Heart left ventricle (tissue), 16 donors: ENCODE data around the gene NUTF2. TPM values are rescaled to one million over a fixed set of nuclear protein-coding genes. Genes with fewer than 3 reads are reported as not detected.

ENCODE experiments used
- ATAC-seq, 4 donors: fragments of 200-7000 bp; cut with Tn5 transposase; one replicate each; pipeline ENCODE4 v1.9.1; 2020 to 2022; ENCODE audit warnings: moderate library complexity in 4 of 4, mild to moderate bottlenecking in 3 of 4, moderate number of reproducible peaks in 1 of 4
- DNase-seq, 5 donors: peaks; one replicate each; pipeline ENCODE4 v3.0.0-alpha.2; 2020
- H3K27ac ChIP-seq, 12 donors: fragments of 200-600 bp; sonication (generic) in 4 of 12; one replicate each; pipeline versions ENCODE4 v1.5.0 to v1.8.0; 2016 to 2022; ENCODE audit warnings: mild to moderate bottlenecking in 2 of 12
- H3K27me3 ChIP-seq, 9 donors: fragments of 200-600 bp; sonication (generic) in 2 of 9; one replicate each; pipeline versions ENCODE4 v1.5.1 to v1.8.0; 2016 to 2022; ENCODE audit warnings: mild to moderate bottlenecking in 3 of 9
- H3K36me3 ChIP-seq, 9 donors: fragments of 200-600 bp; sonication (generic) in 2 of 9; one replicate each; pipeline versions ENCODE4 v1.5.0 to v1.8.0; 2018 to 2022; ENCODE audit warnings: mild to moderate bottlenecking in 2 of 9
- H3K4me1 ChIP-seq, 12 donors: fragments of 200-600 bp; sonication (generic) in 4 of 12; one replicate each; pipeline versions ENCODE4 v1.5.0 to v1.8.0; 2016 to 2022; ENCODE audit warnings: mild to moderate bottlenecking in 3 of 12
- H3K4me3 ChIP-seq, 12 donors: fragments of 200-600 bp; sonication (generic) in 4 of 12; one replicate each; pipeline versions ENCODE4 v1.5.0 to v1.8.0; 2017 to 2022; ENCODE audit warnings: mild to moderate bottlenecking in 9 of 12, moderate library complexity in 4 of 12
- H3K9me3 ChIP-seq, 12 donors: fragments of 200-600 bp; sonication (generic) in 4 of 12; one replicate each; pipeline versions ENCODE4 v1.5.0 to v1.8.0; 2016 to 2022; ENCODE audit warnings: mild to moderate bottlenecking in 1 of 12
- POLR2A ChIP-seq, 2 donors: fragments of 450-650 bp; IDR thresholded peaks; one replicate each; pipeline ENCODE4 v1.6.1; 2017; ENCODE audit warnings: antibody characterized with exemption in 2 of 2, mild to moderate bottlenecking in 2 of 2, moderate library complexity in 2 of 2
- WGBS, 4 donors: extraction: QIAGEN DNeasy Blood & Tissue Kit in 2 of 4; methylation state at CpG; one replicate each; pipeline versions ENCODE4 v1.1.5 to v1.1.7; 2013 to 2018; 5-methylcytosine and 5-hydroxymethylcytosine counted together
- intact Hi-C, 10 donors: fragments of 100-400 bp; cut with DNase I; formaldehyde crosslinking; loops; one replicate each; pipeline versions ENCODE4 v1.11.1 to v1.14.2; 2022
- polyA plus RNA-seq, 2 donors: library from polyadenylated mRNA; stranded (reverse); fragments of 200-250 nt; gene quantifications; one replicate each; pipeline ENCODE4 v1.2.3, GENCODE V29; 2013
- total RNA-seq, 9 donors: library from RNA; depleted of rRNA in 2 of 9; stranded (reverse); fragments of >200 nt in 2 of 9; fragmentation: NEBNext Ultra II Directional in 3 of 9; extraction: Animal tissue kit (Norgen Biotek cat#: 25700) in 3 of 9; gene quantifications; one replicate each; pipeline versions ENCODE4 v1.1.0 to v1.2.4, GENCODE V29; 2016 to 2023
- TF ChIP-seq, protein P1 (sequence below), 12 donors: fragments of 200-600 bp; sonication (generic) in 4 of 12; IDR thresholded peaks; one replicate each; pipeline versions ENCODE4 v1.5.0 to v1.8.0; 2018 to 2022; ENCODE audit warnings: antibody characterized with exemption in 12 of 12, mild to moderate bottlenecking in 5 of 12
- donor health status: ischemic (EF 13 %, LVEDD 7.1; RV severe dilation, severe dysfunction).
- donor health status: healthy with polysubstance abuse.
- donor health status: DM: no; HTN: yes; CAD: no.
- donor health status: DM: no; HTN: no; CAD: no.
- donor health status: ischemic (EF 25% LVEDD 6.9; RV normal size, moderate dysfunction).
- donor health status: ischemic (EF 25% LVEDD 5.7; RV mildly dilated, moderate dysfunction).
- donor health status: healthy.
- donor health status: DM: yes; HTN: yes; CAD: no.
- donor health status: ischemic (EF 35%, LVEDD 5.7; RV mildly dilated, moderate dysfunction).
- donor health status: nonischemic (EF 11% LVEDD 7.7; RV severe dilation, severe dysfunction).
- donor health status: DM: yes; HTN: yes; CAD: no.
- donor health status: PGD.
- donor health status: ischemic (EF 29% LVEDD 5.4; RV normal size, mild dysfunction).
- donor health status: nonischemic (EF 23%, LVEDD 6.1; RV moderate dilation, normal function).

Gene NUTF2
- total and polyA plus RNA-seq, 11 donors: 66.5 to 191 (median 93.9) TPM

- ATAC-seq (peak in 2 of 4 donors; percentile 8 to 23), DNase-seq (no peak)
- intact Hi-C loops: loop anchor here in 2 of 10 donors (5.0 kb wide), 1 partner anchor 41 kb away; no protein-coding TSS in a partner anchor
- no peak for TF ChIP-seq POLR2A (IDR thresholded peaks at IDR 0.05)
- TF ChIP-seq, protein P1, sequence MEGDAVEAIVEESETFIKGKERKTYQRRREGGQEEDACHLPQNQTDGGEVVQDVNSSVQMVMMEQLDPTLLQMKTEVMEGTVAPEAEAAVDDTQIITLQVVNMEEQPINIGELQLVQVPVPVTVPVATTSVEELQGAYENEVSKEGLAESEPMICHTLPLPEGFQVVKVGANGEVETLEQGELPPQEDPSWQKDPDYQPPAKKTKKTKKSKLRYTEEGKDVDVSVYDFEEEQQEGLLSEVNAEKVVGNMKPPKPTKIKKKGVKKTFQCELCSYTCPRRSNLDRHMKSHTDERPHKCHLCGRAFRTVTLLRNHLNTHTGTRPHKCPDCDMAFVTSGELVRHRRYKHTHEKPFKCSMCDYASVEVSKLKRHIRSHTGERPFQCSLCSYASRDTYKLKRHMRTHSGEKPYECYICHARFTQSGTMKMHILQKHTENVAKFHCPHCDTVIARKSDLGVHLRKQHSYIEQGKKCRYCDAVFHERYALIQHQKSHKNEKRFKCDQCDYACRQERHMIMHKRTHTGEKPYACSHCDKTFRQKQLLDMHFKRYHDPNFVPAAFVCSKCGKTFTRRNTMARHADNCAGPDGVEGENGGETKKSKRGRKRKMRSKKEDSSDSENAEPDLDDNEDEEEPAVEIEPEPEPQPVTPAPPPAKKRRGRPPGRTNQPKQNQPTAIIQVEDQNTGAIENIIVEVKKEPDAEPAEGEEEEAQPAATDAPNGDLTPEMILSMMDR (IDR thresholded peaks at IDR 0.05): no peak
- H3K4me3 ChIP-seq: peak overlapping the region; percentile 67 to 99 (median 87)
- H3K9me3 ChIP-seq: no peaks in the 10 kb centered on the region
- no peaks in the 10 kb centered on the region for H3K27me3 ChIP-seq
- peaks cover 6 to 38% (median 28%) of the 10 kb centered on the region in 12 donors for H3K4me1 ChIP-seq
- 12 to 15% (median 13%) methylated on average over 19 to 23 of the region's 23 CpGs for whole genome bisulfite sequencing, 4 donors
- H3K27ac ChIP-seq: peak overlapping the region; percentile 37 to 90 (median 81)
- peaks cover 0 to 63% (median 59%) of the 10 kb centered on the region in 9 donors for H3K36me3 ChIP-seq
Observed at GRCh38 chr16:67873435-67874370, 27.0 kb downstream of the NUTF2 start.

GRCh38 chr16:67874372-67874771, 27.6 kb downstream of the NUTF2 start:
- TF ChIP-seq, protein P1 (IDR thresholded peaks at IDR 0.05): no peak
- no peak for TF ChIP-seq POLR2A (IDR thresholded peaks at IDR 0.05)
- intact Hi-C loops: loop anchor here in 2 of 10 donors (5.0 kb wide), 1 partner anchor 42 kb away; no protein-coding TSS in a partner anchor
- Histone ChIP-seq H3K4me3 (peak overlapping the region in 9 of 12 donors; percentile 67 to 99 (median 89)), H3K36me3 (peaks cover 0 to 63% (median 59%) of the 10 kb centered on the region in 9 donors), H3K9me3 (no peaks in the 10 kb centered on the region), H3K4me1 (peaks cover 6 to 38% (median 28%) of the 10 kb centered on the region in 12 donors), H3K27ac (no peak overlapping the region), H3K27me3 (no peaks in the 10 kb centered on the region)
- 59 to 72% (median 65%) methylated on average over 3 of the region's 3 CpGs for WGBS, 4 donors
- ATAC-seq (no peak), DNase-seq (no peak)

- 88 to 97% (median 95%) methylated on average over 10 to 11 of the region's 11 CpGs for WGBS, 4 donors
- H3K9me3 ChIP-seq: no peaks in the 10 kb centered on the region
- H3K4me1 ChIP-seq: peaks cover 6 to 61% (median 32%) of the 10 kb centered on the region in 12 donors
- no peak overlapping the region for H3K4me3 ChIP-seq
- no peak overlapping the region for H3K27ac ChIP-seq
- intact Hi-C loops: loop anchor here in 1 of 10 donors (5.0 kb wide), 1 partner anchor 50 kb away; no protein-coding TSS in a partner anchor
- ATAC-seq: no peak
- H3K27me3 ChIP-seq: no peaks in the 10 kb centered on the region
- peaks cover 0 to 66% (median 63%) of the 10 kb centered on the region in 9 donors for H3K36me3 ChIP-seq
- no peak for DNase-seq
- TF ChIP-seq, protein P1 (IDR thresholded peaks at IDR 0.05): no peak
- TF ChIP-seq POLR2A (IDR thresholded peaks at IDR 0.05): no peak
Observed at GRCh38 chr16:67877064-67877463, 30.3 kb downstream of the NUTF2 start.

DNA sequence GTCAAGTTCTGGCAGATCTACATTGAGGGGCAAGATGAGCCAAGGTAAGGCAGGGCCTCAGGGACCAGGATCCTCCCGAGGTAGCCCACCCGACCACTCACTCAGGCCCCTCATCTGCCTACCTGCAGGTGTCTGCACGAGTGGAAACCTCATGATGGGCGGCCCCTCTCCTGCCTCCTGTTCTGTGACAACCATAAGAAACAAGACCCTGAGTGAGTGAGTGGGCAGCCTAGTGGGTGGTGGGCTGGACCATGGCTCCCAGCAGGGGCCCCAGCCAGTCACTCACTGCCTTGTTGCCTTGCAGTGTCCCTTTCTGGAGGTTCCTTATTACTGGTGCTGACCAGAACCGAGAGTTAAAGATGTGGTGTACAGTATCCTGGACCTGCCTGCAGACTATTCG, 31.5 kb downstream of the NUTF2 start:
- Histone ChIP-seq H3K27ac (no peak overlapping the region), H3K9me3 (no peaks in the 10 kb centered on the region), H3K36me3 (peaks cover 0 to 78% (median 73%) of the 10 kb centered on the region in 9 donors), H3K4me1 (peaks cover 6 to 65% (median 33%) of the 10 kb centered on the region in 12 donors), H3K4me3 (no peak overlapping the region), H3K27me3 (no peaks in the 10 kb centered on the region)
- TF ChIP-seq, protein P1 (IDR thresholded peaks at IDR 0.05): no peak
- TF ChIP-seq POLR2A (IDR thresholded peaks at IDR 0.05): no peak
- ATAC-seq: no peak
- 80 to 93% (median 89%) methylated on average over 3 to 6 of the region's 6 CpGs for WGBS, 4 donors
- intact Hi-C loops: loop anchor here in 1 of 10 donors (5.0 kb wide), 1 partner anchor 49 kb away; no protein-coding TSS in a partner anchor
- no peak for DNase-seq
